Hepatocyte (in vitro differentiated cells): ENCODE measurements around the gene BCL2L12.

ENCODE experiments used
- CTCF ChIP-seq: fragments of 200-600 bp; sonication (generic); IDR thresholded peaks from 2 replicates; pipeline ENCODE4 v1.5.1; 2016; ENCODE audit warnings: antibody characterized with exemption, mild to moderate bottlenecking; ENCODE audit not compliant: poor library complexity
- EZH2 ChIP-seq: fragments of 200-600 bp; sonication (generic); IDR thresholded peaks from 2 replicates; pipeline ENCODE4 v1.6.1; 2016; ENCODE audit warnings: antibody characterized with exemption, mild to moderate bottlenecking, borderline replicate concordance
- EZH2phosphoT487 ChIP-seq: fragments of 200-600 bp; sonication (generic); IDR thresholded peaks from one replicate; pipeline ENCODE4 v1.6.1; 2018; ENCODE audit warnings: antibody characterized with exemption, mild to moderate bottlenecking, low read depth, moderate library complexity; ENCODE audit not compliant: unreplicated experiment, severe bottlenecking

- no peak for TF ChIP-seq CTCF
- no peak for TF ChIP-seq EZH2phosphoT487
- TF ChIP-seq EZH2 = no peak
Observed at GRCh38 chr19:49690656-49691242, 25.0 kb downstream of the BCL2L12 start, which contains the start of gene CPT1C.
